GM23248 (cell line): ENCODE data around the gene MYEOV. TPM values are rescaled to one million over a fixed set of nuclear protein-coding genes. Genes with fewer than 3 reads are reported as not detected.

Experiments used
- DNase-seq: peaks from one replicate; pipeline ENCODE4 v3.0.0-alpha.2; 2015
- H2AFZ ChIP-seq: fragments of 200-600 bp; sonication (generic); 2 replicates; pipeline ENCODE4 v1.6.1; 2016; ENCODE audit warnings: antibody characterized with exemption
- H3F3A ChIP-seq: fragments of 200-600 bp; sonication (generic); 2 replicates; pipeline ENCODE4 v1.6.1; 2016; ENCODE audit warnings: mild to moderate bottlenecking, antibody characterized with exemption, mixed run types; ENCODE audit not compliant: insufficient read depth
- H3K27ac ChIP-seq: fragments of 200-600 bp; sonication (generic); 2 replicates; pipeline ENCODE4 v1.5.1; 2016; ENCODE audit warnings: mild to moderate bottlenecking
- H3K27me3 ChIP-seq: fragments of 200-600 bp; sonication (generic); replicated peaks from 2 replicates; pipeline ENCODE4 v1.6.1; 2016; ENCODE audit warnings: mild to moderate bottlenecking; ENCODE audit not compliant: insufficient read depth
- H3K36me3 ChIP-seq: fragments of 200-600 bp; sonication (generic); 2 replicates; pipeline ENCODE4 v1.6.1; 2016; ENCODE audit warnings: low read depth, mild to moderate bottlenecking
- H3K4me1 ChIP-seq: fragments of 200-600 bp; sonication (generic); 2 replicates; pipeline ENCODE4 v1.6.1; 2016; ENCODE audit warnings: mild to moderate bottlenecking; ENCODE audit not compliant: insufficient read depth
- H3K4me2 ChIP-seq: fragments of 200-600 bp; sonication (generic); one replicate; pipeline ENCODE4 v1.6.1; 2016; ENCODE audit warnings: mild to moderate bottlenecking; ENCODE audit not compliant: unreplicated experiment
- H3K4me3 ChIP-seq: fragments of 200-600 bp; sonication (generic); 2 replicates; pipeline ENCODE4 v1.5.1; 2016; ENCODE audit warnings: mild to moderate bottlenecking
- H3K79me2 ChIP-seq: fragments of 200-600 bp; sonication (generic); 2 replicates; pipeline ENCODE4 v1.6.1; 2016; ENCODE audit warnings: mild to moderate bottlenecking; ENCODE audit not compliant: insufficient read depth
- H3K9ac ChIP-seq: fragments of 200-600 bp; sonication (generic); 2 replicates; pipeline ENCODE4 v1.6.1; 2016; ENCODE audit warnings: mild to moderate bottlenecking
- H3K9me2 ChIP-seq: fragments of 200-600 bp; sonication (generic); 2 replicates; pipeline ENCODE4 v1.6.1; 2016; ENCODE audit warnings: mixed run types, mild to moderate bottlenecking, moderate library complexity; ENCODE audit not compliant: insufficient read depth
- H3K9me3 ChIP-seq: fragments of 200-600 bp; sonication (generic); one replicate; pipeline ENCODE4 v1.6.1; 2017; ENCODE audit warnings: low read depth
- H4K20me1 ChIP-seq: fragments of 200-600 bp; sonication (generic); 2 replicates; pipeline ENCODE4 v1.6.0; 2016; ENCODE audit not compliant: insufficient read depth
- EZH2 ChIP-seq: fragments of 200-600 bp; sonication (generic); IDR thresholded peaks from 2 replicates; pipeline ENCODE4 v1.6.1; 2018; ENCODE audit warnings: antibody characterized with exemption, mild to moderate bottlenecking; ENCODE audit not compliant: insufficient read depth, poor library complexity, severe bottlenecking
- EZH2phosphoT487 ChIP-seq: fragments of 200-600 bp; sonication (generic); IDR thresholded peaks from 2 replicates; pipeline ENCODE4 v1.6.1; 2018; ENCODE audit warnings: antibody characterized with exemption, moderate library complexity, mild to moderate bottlenecking, low read depth; ENCODE audit not compliant: insufficient read depth
- WGBS, 2 experiments: methylation state at CpG; one replicate each; pipeline ENCODE4 v1.1.6; 2015 to 2017; ENCODE audit warnings: low lambda C conversion rate in 2 of 2, low coverage in 1 of 2; ENCODE audit errors: missing lambda C conversion rate in 2 of 2; 5-methylcytosine and 5-hydroxymethylcytosine counted together
- in situ Hi-C: fragments of 300-500 bp; cut with MboI; formaldehyde crosslinking; loops from 2 replicates; pipeline ENCODE4 v1.15.0; 2020
- polyA plus RNA-seq: library from polyadenylated mRNA; unstranded; fragments of >200 nt; fragmentation: Nextera tagmentation; extraction: Ambion mirVana; gene quantifications from 2 replicates; pipeline ENCODE4 v1.2.1, GENCODE V29; 2016
- total RNA-seq: library from RNA; depleted of rRNA; stranded (reverse); fragments of >200 nt; shearing (Covaris generic); gene quantifications from 2 replicates; pipeline ENCODE4 v1.2.3, GENCODE V29; 2014

Gene MYEOV
- total and polyA plus RNA-seq, 2 experiments from 2014 or later = 0.86 to 7.2 TPM

DNA sequence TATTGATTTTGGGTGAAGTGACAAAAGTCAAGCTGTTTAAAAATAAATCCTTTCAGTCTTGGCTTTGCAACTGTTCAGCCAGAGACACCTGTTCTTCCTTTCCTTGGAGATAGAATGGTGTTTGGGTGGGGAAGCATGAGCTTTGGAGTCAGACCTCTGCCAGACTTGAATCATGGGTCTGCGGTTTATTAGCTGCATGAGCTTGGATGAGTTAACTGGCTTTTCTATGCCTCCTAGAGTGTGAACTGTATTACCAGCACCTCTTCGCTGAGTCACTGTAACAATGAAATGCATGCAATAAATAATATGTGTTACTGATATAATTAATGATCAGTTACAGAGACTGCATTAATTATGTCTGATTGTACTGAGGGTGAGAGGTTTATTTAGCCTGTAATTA, 13.5 kb upstream of the MYEOV start:
- DNase-seq = peak; percentile 95
- Histone ChIP-seq H3K9ac (peak overlapping the region; percentile 63), H3K4me3 (peak overlapping the region; percentile 32; the same call in 1 of the 2 replicates), H3K27ac (peak overlapping the region; percentile 90), H2AFZ (no peak overlapping the region), H4K20me1 (no peaks in the 10 kb centered on the region), H3F3A (peaks cover 10% of the 10 kb centered on the region), H3K27me3 (peaks cover 23% of the 10 kb centered on the region), H3K4me2 (peak overlapping the region; percentile 63), H3K79me2 (no peaks in the 10 kb centered on the region), H3K4me1 (peaks cover 14% of the 10 kb centered on the region), H3K36me3 (no peaks in the 10 kb centered on the region), H3K9me3 (no peaks in the 10 kb centered on the region), H3K9me2 (peaks cover 3% of the 10 kb centered on the region; the same call in 1 of the 2 replicates)
- in situ Hi-C loops = no loop called here
- WGBS, 2 experiments = 0% methylated on average over 2 of the region's 2 CpGs
- no peak for TF ChIP-seq EZH2phosphoT487
- no peak for TF ChIP-seq EZH2

DNA sequence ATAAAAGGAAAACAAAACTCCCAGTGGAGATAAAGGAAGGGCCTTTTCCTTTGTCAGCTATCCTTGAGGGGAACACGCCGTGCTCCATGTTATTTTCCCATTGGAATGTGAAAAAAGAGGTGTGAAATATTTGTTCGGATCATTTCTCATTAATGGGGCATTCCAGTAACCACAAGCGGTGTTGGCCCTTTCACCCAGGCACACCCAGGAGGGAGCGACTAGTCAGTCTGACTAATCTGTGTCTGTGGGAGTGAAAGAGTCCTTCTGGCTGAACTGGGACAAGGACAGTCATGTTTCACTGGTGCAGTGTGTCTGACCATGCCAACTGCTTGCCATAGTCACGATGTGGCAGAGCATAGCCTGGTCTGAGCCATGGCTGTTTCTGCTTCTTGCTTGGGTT, 13.0 kb upstream of the MYEOV start:
- peak; percentile 98 for DNase-seq
- Histone ChIP-seq H3K4me2 (peak overlapping the region; percentile 63), H3K4me3 (peak overlapping the region; percentile 32; the same call in 1 of the 2 replicates), H2AFZ (no peak overlapping the region), H3K27ac (peak overlapping the region; percentile 90), H3K79me2 (no peaks in the 10 kb centered on the region), H3K27me3 (peaks cover 23% of the 10 kb centered on the region), H3K9ac (peak overlapping the region; percentile 63), H3K36me3 (no peaks in the 10 kb centered on the region), H3K9me2 (peaks cover 3% of the 10 kb centered on the region; the same call in 1 of the 2 replicates), H4K20me1 (no peaks in the 10 kb centered on the region), H3K4me1 (peaks cover 14% of the 10 kb centered on the region), H3K9me3 (no peaks in the 10 kb centered on the region), H3F3A (peaks cover 10% of the 10 kb centered on the region)
- WGBS, 2 experiments = 1% methylated on average over 6 of the region's 6 CpGs
- in situ Hi-C loops = no loop called here
- TF ChIP-seq EZH2 (no peak), EZH2phosphoT487 (peak; percentile 89)

DNA sequence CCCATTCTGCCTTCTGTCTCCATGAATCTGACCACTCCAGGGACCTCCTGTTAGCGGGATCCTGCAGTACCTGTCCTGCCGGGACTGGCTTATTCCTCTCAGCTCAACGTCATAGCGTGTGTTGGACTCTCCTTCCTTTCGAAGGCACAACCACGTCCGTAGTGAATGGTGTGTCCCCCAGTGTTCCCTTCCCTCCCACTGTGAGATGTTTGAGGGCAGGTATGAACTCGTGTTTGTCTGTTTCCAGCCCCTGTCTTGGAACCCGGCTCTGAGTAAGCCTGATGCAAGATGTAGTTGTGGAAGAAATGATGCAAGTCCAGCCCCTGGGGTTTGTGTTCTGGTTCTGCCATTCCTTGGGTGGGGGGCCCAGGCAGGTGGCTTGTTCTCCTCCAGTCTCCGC, 10.5 kb upstream of the MYEOV start:
- in situ Hi-C loops = no loop called here
- Histone ChIP-seq H2AFZ (no peak overlapping the region), H3K27me3 (peaks cover under 1% of the 10 kb centered on the region; the same call in 1 of the 2 replicates), H3K4me2 (no peak overlapping the region), H3K79me2 (no peaks in the 10 kb centered on the region), H3F3A (peaks cover 10% of the 10 kb centered on the region), H3K9me2 (peaks cover 3% of the 10 kb centered on the region; the same call in 1 of the 2 replicates), H3K9me3 (no peaks in the 10 kb centered on the region), H3K4me3 (no peak overlapping the region), H3K27ac (no peak overlapping the region), H3K4me1 (peaks cover 14% of the 10 kb centered on the region), H3K36me3 (no peaks in the 10 kb centered on the region), H3K9ac (no peak overlapping the region), H4K20me1 (no peaks in the 10 kb centered on the region)
- DNase-seq = no peak
- TF ChIP-seq EZH2 = no peak
- no peak for TF ChIP-seq EZH2phosphoT487
- WGBS, 2 experiments = 92 to 94% methylated on average over 10 of the region's 10 CpGs

DNA sequence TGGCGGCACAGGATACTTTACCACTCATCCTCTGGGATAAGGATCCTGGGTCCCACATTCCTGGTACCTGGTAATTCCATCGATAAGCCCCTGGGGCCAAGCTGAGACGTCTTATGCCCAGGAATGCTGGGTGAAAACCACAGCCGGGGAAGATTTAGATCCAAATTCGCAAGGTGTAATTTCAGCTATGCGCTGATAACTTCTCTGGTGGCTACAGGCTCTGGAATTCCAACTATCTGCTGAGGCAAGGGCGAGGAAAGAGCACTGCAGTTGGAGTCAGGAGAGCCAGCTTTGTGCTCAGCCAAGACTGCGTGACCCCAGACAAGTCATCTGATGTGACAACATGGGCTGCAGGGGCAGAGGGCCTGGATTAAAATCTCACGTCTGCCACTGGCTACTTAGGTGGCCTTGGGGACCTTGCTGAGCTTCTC, 9.9 kb upstream of the MYEOV start:
- Histone ChIP-seq H2AFZ (no peak overlapping the region), H3K9ac (no peak overlapping the region), H3K9me2 (peaks cover under 1% of the 10 kb centered on the region; the same call in 1 of the 2 replicates), H4K20me1 (no peaks in the 10 kb centered on the region), H3K9me3 (no peaks in the 10 kb centered on the region), H3K27me3 (no peaks in the 10 kb centered on the region), H3K4me1 (peaks cover 14% of the 10 kb centered on the region), H3K4me3 (no peak overlapping the region), H3K4me2 (no peak overlapping the region), H3K79me2 (no peaks in the 10 kb centered on the region), H3K27ac (no peak overlapping the region), H3K36me3 (no peaks in the 10 kb centered on the region), H3F3A (peaks cover 10% of the 10 kb centered on the region)
- WGBS, 2 experiments = 82 to 85% methylated on average over 9 of the region's 9 CpGs
- no peak for TF ChIP-seq EZH2phosphoT487
- TF ChIP-seq EZH2 = no peak
- no peak for DNase-seq
- in situ Hi-C loops = no loop called here

DNA sequence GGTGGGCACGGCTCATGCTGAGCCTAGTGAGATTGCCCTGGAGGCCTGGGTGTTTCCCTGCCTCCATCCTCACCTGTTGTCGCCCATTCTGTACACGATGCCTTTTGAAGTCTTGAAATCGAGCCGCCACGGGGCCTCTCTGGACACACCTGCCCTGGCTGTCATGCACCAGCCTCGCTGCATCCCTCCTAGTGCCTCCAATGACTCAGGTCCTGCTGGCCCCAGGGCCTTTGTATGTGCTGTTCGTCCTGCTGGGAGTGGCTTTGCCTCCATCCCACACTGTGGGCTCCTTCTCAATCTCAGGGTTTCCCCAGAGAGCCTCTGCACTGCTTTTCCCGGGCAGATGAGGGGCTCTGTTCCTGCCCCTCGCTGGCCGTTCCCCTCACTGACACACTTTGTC, 8.9 kb upstream of the MYEOV start:
- Histone ChIP-seq H3K36me3 (no peaks in the 10 kb centered on the region), H3K4me2 (no peak overlapping the region), H4K20me1 (no peaks in the 10 kb centered on the region), H3K4me1 (peaks cover 13% of the 10 kb centered on the region), H3K9me3 (no peaks in the 10 kb centered on the region), H3K79me2 (no peaks in the 10 kb centered on the region), H3K27me3 (no peaks in the 10 kb centered on the region), H2AFZ (no peak overlapping the region), H3K27ac (no peak overlapping the region), H3F3A (peaks cover 6% of the 10 kb centered on the region), H3K4me3 (no peak overlapping the region), H3K9ac (no peak overlapping the region), H3K9me2 (no peaks in the 10 kb centered on the region)
- TF ChIP-seq EZH2 = no peak
- no peak for TF ChIP-seq EZH2phosphoT487
- no peak for DNase-seq
- WGBS, 2 experiments = 86% methylated on average over 11 of the region's 11 CpGs
- in situ Hi-C loops = no loop called here
